ENCODE results near the gene EFNA5. TPM values are rescaled to one million over a fixed set of nuclear protein-coding genes. Genes with fewer than 3 reads are reported as not detected.
"Not testable (repeated sequence)": the region's sequence is repeated elsewhere in the genome, so short reads cannot be mapped to it uniquely, and the experiment has no call there.

Gene EFNA5
- total RNA-seq, 1 donor from 2014 or later, result 9.1 TPM

DNA sequence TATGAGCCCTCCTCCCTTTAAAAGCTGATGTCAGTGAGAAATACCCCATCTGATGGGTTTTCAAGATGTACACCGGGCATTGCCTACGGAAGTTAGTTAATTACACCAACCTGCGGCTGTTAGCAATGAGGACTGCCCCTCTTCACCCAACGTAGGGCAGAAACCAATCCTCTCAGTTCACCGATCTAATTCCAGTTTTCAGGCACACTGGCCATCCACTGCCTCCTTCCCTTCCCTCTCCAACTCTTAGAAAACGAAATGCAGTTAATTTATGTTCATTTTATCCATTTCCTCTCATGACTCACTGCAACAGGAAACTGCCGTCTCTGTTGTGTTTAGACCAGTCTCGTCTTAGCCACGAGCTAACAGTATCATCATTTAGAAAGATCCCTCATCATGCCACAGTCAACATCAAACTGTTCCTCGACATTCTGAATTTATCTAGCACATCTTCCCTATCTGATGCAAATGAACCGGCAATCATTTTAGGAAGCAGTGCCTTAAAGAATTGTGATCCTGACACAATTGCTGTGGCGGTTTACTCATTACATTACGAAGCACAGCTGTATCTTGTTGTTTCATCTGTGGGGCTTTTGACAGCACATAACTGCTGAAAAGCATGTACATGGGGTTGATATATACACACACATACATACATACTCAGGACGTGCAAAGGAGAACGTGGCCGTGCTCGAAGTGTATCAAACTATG lies 168.6 kb downstream of the EFNA5 start:
- peak; percentile 80 for DNase-seq (ENCODE audit: extremely low read depth, low read depth, low spot score)

DNA sequence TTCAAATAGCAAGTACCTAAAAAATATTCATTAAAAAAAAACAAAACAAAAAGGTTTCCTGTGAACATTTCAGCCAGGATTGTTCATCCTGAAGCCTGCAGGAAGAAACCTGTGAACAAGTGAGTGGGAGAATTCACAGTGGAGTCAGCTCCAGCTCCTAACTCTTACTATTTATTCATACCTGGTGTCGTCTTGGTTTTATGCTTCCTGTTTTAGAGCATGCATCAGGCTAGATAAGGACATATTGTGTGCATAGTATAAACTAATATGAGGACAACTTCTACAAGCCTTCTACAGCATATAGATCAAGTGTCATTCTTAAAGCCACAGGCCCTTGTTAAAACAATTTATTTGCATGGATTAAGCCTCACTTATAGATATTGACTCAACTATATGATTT lies 169.9 kb downstream of the EFNA5 start:
- no peak for DNase-seq (ENCODE audit: extremely low read depth, low read depth, low spot score)

DNA sequence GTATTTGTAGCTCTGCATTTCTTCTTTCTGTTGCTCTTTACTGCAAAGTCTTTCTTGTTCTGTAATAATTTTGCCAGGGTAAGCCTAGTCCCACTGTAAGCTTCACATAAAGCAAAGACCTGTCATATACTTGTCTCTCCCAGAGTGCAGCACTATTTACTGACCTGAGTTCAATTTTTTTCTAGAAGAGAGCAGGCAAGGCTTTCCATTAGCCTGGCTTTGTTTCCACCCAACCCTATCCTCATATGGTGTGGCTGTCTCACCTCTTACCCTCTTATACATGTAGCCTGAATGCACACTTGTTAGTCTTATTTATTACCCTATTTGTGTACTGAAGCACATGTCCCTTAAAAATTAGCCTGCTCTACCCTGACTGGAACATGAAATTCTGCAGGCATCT lies 170.4 kb downstream of the EFNA5 start:
- DNase-seq (ENCODE audit: extremely low read depth, low read depth, low spot score), result no peak

DNA sequence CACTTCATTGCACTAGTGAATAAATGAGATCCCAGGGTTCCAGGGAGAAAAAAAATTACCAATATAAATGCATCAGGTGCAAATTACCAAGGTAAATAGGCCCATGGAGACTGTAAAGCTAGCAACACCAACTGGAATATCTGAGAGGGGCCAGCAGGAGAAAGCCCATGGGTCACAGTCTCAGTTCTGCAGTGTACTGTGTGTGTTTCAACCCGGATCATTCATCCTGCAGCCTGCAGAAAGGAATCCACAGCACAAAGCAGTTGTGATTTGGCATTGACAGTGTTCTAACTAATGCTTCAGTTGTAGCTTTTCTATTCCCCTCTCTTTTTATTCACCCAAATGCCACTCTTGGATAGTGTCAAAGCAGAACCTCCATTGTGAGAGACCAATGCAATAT lies 171.0 kb downstream of the EFNA5 start:
- no peak for DNase-seq (ENCODE audit: extremely low read depth, low read depth, low spot score)

DNA sequence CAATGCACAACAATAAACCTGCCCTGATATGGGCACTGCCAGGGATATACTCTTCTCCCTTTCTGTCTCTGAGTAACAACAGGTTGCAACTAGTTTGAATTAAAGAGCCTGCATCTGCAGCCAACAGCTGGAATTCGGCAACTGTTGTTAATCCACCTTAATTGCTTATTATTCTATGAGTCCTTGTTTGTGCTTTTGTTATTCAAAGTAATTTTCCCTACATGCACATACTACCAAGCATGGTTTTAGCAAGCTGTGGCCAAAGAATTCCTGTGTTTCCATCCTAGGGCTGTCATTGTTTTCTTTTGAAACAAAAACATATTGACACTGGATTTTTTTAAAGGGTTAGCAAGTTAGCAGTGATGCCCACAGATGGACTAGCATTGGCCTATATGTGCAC lies 171.5 kb downstream of the EFNA5 start:
- DNase-seq (ENCODE audit: extremely low read depth, low read depth, low spot score), result no peak

DNA sequence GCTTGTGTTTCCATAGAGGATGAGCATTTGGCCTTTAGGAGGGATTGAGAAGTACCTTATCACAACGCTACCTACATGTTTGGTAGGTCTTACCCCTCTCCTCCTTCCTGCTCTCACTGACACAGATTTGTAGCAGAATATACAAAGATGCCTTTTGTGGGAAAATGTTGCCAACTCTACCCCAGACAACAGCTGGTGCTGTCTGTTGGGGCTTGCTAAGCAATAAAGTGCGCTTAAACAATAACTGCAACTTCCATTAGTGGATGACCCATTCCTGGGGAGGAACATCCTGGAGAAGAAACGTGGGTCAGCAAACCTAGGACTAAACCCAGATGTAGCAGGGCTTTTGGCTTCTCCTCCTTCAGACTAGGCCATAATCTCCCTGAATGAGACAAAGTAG lies 174.3 kb downstream of the EFNA5 start:
- DNase-seq (ENCODE audit: extremely low read depth, low read depth, low spot score), result no peak

DNA sequence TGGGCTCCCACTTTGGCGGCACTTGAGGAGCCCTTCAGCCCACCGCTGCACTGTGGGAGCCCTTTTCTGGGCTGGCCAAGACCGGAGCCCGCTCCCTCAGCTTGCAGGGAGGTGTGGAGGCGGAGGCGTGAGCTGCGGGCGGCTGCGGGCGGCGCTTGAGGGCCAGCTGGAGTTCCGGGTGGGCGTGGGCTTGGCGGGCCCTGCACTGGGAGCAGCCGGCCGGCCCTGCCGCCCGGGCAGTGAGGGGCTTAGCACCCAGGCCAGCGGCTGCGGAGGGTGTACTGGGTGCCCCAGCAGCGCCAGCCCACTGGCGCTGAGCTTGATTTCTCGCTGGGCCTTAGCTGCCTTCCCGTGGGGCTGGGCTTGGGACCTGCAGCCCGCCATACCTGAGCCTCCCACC lies 176.6 kb downstream of the EFNA5 start:
- DNase-seq (ENCODE audit: extremely low read depth, low read depth, low spot score), result not testable (repeated sequence)

DNA sequence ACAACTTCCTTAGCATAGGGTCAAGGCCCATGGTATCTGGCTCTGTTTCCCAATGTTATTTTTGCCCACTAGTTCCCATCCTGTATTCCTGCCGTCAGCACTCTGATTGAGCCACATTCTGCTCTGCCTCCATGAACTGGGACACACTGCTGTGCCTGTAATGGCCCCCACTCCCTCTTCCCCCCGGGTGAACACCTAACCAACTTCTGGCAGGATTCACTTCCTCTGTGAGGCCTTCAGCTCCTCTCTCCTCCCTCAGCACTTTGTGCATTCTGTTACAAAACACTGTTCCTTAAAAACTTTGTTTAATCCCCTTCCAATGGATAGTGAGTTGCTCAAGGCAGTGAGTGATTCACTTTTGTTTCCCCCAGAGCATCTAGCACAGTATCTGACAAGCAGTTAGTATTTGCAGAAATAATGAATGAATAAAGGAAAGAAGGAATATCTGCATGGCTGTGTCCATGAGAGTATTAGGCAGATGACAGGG lies 183.6 kb downstream of the EFNA5 start:
- no peak for DNase-seq (ENCODE audit: extremely low read depth, low read depth, low spot score)

DNA sequence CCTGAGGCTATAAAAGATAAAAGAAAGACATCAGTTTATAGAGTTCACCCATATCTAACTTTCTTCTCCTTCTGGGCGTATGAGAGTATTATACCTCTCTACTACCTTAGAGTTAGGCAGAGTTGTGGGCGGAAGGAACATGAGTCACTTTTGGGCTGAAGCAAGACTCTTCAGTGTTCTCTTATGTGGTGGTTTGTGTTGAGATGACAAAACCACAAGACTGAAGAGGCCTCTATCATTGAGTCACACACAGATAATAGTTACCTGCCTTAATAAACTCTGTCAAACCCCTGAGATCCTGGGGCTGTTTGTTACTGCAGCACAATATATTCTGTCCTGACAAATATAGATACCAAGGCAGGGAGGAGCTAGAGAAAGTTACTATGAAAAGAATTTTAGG lies 184.2 kb downstream of the EFNA5 start:
- DNase-seq (ENCODE audit: extremely low read depth, low read depth, low spot score), result no peak

DNA sequence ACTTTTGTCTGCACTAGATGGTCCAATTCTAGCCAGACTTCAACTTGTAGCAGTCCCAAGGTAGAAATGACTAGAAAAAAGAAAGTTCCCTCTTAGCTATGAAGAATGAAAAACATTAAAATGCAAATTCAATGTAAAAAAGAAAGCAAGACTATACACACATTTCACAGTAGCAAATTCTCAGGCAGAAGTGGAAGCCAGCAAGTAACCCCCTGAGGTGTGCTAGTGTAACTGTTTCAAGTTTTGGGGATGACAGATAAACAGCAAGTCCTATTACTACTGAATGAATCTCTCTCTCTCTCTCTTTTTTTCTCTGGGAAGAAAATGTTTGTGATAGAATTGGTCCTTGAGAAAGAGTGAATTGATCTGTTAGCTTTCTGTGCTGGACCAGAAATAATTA lies 185.6 kb downstream of the EFNA5 start:
- DNase-seq (ENCODE audit: extremely low read depth, low read depth, low spot score), result no peak

DNA sequence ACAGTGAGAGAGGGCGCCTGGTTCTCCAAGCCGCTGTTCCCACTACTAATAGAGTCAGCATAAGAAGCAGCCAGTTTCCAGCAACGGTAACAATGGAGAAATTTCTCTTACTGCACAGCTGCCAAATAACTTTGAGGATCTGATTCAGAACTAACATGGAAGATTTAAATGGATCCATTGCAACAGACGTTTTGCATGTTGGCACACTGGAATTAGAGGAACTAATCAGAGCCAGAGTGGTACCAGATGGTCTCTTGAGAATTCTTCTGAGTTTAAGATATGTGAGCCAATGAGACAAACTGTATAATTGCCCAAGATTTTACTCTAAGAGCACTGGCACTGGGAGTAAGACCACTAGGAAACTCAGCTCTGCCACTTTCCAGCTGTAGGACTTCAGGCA lies 186.5 kb downstream of the EFNA5 start:
- DNase-seq (ENCODE audit: extremely low read depth, low read depth, low spot score), result no peak

DNA sequence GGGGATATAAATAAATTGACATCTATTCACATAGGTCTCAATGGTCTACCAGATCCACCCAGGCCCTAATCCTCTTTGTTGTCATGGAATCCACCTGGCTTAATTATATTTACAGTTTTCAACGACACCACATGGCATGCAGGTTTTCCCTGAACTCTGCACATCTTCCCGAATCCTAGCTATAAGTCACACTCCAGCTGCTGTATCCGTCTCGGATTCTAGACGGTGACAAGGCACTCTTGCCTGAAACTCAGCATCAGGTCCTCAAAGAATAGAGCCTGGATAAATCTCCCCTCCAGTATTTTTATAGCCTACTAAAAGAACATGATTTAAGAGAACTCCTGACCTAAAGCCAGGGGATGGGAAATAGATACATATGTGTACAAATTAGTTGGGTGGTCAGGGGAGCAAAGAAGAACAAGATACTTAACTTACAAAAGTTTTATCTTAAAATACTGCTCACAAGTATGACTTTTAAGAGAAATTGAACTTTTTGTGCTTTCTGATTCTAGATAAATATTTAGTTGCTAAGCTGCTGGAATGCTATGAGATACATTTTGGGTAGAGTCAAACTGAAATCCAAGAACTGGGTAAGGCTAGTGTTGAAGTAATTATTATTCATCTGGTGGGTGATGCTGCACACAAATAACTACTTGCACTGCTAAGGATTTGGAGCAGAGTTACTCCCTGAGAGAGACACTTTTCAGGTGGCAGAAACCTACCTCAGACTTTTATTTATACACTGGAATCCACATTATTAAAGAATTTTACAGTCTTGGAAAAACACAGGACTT lies 187.3 kb downstream of the EFNA5 start:
- no peak for DNase-seq (ENCODE audit: extremely low read depth, low read depth, low spot score)

DNA sequence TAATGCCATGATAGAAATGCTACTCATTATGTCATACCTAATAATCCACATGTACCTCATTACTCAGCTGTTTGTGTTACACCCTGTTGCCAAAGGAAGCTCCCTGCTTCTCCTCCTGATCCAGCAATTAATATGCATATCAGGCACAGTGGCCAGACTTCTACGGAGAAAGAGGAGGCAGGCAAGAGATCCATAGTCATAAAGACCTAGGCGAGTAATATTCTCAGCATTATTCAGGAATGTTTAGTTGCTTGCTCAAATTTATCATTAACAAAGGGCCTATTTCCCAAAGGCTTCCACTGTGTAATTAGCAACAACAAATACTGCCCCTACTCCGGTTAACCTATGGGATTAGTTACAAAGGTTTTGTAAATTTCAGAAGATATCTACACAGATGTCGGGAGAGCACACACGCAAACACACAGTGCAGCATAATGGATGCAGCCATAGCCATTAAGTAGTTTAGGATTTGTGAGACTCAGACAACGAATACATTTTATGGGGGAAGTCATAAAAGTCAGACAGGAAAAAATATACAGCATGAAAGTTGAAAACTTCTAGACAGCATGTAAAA lies 192.6 kb downstream of the EFNA5 start:
- no peak for DNase-seq (ENCODE audit: extremely low read depth, low read depth, low spot score)

DNA sequence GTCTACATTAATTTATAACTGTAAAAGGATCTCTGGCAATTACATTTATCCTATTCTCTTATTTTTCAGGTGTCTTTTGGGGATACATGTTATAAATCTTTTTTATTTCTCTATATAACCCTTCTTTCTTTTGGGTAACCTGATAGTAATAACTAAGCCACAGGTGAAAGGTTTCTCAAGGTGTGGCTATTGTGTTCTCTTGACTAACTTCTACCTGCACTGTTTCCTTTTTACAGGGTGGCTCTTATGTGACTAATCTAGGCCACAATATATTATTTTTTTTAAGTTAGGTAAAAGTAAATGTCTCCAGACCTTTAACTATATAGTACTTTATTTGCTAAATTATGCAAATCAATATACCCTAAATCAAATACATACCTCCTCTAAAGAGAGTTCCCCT lies 193.2 kb downstream of the EFNA5 start:
- DNase-seq (ENCODE audit: extremely low read depth, low read depth, low spot score), result no peak

DNA sequence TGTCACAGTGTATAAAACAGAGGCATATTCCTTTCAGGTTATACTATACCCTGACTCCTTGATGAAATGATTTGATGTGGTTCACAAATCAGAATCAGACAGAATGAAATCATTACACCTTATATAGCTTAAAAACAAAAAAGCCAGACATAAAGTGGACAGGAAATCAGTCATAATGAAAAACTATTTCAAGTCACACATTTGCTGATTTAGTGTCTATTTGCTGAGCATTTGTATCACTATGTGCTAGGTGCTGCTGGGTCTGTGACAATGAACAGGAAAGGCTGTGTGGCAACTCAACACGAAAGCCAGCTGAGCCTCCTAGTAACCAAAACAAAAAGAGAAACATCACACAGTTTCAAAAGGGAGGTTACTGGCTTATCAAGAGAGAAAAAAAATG lies 194.0 kb downstream of the EFNA5 start:
- DNase-seq (ENCODE audit: extremely low read depth, low read depth, low spot score), result peak; percentile 92

DNA sequence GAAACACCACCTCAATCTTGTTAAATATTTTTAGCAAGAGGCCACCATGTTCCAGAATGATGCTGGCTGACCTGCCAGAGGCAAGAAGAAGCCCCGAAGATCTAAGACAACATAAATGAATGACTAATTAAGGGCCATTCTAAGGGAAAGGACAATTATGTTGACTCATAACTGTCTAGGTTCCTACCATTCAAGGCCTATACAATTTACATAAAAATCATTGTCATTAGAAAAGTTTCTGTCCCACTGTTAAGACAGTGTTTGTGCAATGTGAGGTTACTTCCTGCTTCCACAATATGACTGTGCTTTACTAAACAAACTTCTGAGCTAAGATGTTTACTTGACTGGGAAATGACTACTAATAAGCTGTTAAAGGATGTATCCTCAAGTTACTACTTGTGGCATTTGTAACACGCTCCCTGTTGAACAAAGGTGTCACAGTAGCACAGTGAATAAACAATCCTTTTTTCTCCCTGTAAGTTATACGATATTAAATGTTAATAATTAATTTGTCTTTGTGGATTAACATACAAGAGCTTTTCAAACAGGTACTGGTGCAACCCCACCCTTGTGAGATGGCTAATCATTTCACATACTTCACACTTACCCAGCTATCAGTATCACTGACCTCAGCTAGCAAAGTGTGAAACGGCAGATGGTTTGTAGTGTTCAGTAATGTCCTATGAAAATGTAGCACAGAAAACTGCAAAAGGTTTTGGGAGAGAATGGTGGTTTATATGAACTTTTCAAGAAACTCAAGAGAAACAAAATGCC lies 195.8 kb downstream of the EFNA5 start:
- no peak for DNase-seq (ENCODE audit: extremely low read depth, low read depth, low spot score)

DNA sequence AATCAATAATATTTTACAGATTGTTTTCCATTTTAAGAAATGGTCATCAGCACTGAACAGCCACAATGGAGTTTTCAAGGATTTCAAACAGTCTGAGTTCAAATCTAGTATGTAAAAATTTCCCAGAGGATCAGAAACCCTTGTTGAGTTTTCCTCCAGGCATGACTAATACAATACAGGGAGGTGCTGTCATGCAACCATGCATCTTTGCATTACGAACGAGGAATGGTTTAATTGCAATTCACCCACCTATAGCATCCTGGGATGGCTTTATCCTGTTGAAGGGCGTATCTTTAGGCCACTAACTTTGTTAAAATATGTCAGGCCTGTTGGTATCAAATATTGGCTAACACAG lies 196.4 kb downstream of the EFNA5 start:
- no peak for DNase-seq (ENCODE audit: extremely low read depth, low read depth, low spot score)

DNA sequence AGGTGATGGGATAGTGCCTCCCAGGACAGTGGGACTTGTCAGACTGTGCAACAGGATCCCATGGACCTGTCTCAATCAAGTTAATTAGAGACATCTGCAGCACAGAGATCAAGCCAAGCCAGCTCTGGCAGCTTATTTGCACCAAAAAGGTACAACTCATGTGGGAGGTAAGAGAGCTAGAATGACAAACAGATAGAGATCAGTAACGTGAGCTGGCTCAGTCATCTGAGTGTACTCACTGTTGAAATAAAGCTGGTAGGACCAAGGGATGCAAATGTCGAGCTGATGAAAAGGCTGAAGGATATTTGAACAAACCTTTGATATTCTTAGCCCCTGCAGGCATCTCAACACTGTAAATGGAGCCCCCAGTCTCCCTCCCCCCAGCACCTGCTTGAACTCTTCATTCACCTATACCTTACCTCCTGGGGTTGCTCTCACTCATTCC lies 198.1 kb downstream of the EFNA5 start:
- no peak for DNase-seq (ENCODE audit: extremely low read depth, low read depth, low spot score)

DNA sequence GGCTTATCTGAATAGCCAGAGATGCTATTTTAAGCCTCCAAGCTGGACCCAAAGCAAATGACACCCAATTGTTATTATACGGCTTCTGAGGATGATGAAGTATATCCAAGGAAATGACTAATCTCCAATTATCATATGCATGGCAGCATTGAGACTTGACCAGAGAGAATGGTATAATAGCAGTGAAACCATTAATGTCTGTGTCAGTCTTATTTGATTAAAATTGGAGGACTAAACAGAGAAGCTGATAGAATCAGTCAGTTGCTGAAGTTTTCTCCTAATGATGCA lies 200.5 kb downstream of the EFNA5 start:
- DNase-seq (ENCODE audit: extremely low read depth, low read depth, low spot score), result no peak

DNA sequence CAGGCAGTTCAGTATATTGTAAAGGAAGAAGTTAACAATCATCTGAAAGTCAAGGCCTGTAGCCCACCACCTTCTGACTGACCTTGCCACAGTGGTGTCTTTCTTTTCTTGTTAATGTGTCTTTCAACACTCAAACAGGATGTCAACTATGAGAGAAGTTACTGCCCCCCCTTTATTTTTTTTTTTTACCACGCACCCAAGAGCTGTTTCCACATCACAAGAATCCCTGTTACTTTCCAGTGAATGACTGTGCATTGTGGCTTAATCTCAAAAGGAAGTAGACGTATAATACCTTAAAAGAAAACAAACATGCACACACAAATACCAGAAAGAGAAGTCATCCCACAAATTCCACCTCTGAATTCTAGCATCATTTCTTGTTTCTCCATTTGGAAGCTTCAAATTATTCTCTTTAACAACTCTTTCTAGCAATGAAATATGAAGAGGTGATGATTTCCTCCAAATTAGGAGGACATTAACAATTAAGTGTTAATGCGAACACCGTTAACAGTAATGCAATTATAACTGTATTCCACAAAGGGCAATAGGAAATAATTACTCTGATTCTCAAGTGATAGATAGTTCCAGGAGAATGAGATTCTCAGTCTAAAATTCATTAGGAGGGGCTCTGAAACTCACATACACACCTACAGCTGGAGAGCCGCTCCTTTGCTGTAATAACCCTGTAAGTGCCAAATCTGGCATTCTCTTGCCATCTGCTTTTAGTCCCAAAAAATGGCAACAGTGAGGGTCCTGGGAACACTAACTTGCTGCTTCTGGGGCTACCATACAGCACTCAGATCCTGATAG lies 201.0 kb downstream of the EFNA5 start:
- peak; percentile 96 for DNase-seq (ENCODE audit: extremely low read depth, low read depth, low spot score)

DNA sequence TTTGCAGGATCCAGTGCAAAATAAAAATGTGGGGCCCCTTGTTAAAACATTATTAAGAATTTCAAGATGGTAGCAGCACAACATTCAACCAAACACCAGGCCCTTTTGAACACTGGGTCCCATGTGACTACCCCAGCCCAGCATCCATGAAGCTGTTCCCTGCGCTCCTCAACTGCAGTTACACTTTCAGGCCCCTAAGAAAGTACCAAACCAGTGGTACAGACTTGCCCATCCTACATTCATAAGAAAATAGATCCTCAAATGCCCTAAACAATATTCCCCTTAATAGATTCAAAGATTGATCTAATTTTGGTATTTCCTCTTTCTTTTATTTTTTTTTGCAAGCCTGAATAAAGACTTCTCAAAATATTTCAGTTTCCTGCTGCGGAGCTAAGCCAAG lies 201.7 kb downstream of the EFNA5 start:
- DNase-seq (ENCODE audit: extremely low read depth, low read depth, low spot score), result no peak

Data from glomerular endothelial cell (primary cell).